ENCODE results near the gene CARMIL3.

DNA sequence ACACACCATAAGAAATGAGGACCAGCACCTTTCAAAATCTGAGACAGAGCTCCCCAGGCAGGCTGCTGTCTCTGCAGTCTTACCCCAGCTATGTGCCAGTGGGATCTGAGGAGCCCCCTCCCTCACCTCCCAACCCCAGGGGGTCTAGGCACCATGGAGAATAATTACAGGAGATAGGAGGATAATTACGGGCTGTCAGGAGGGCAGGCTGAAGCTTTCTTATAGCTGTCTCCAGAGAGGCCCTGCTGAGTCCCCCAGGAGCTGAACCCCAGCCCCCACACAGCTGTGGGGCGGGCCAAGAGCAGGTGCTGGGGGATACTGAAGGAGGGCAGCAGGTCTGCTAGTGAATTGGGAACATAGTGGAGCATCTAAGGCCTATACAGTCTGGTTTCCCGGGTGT lies 26.3 kb downstream of the CARMIL3 start:
- TF ChIP-seq EZH2 (IDR thresholded peaks at IDR 0.05), result no peak
- no peak for TF ChIP-seq POLR2AphosphoS5 (IDR thresholded peaks at IDR 0.05; ENCODE audit: borderline replicate concordance, low read depth, low read length)

All from SK-N-MC (cell line).